Activated naive CD8-positive, alpha-beta T cell (primary cell): Measurements from ENCODE around the gene ATAD3A.
"Not testable (repeated sequence)": the region's sequence is repeated elsewhere in the genome, so short reads cannot be mapped to it uniquely, and the experiment has no call there.

Experiments
- H3K27ac Mint-ChIP-seq: one replicate; pipeline ENCODE4 v1.8.0; 2021; ENCODE audit warnings: mixed read lengths
- H3K27me3 Mint-ChIP-seq: one replicate; pipeline ENCODE4 v1.8.0; 2021; ENCODE audit warnings: mixed read lengths
- H3K36me3 Mint-ChIP-seq: one replicate; pipeline ENCODE4 v1.8.0; 2021; ENCODE audit warnings: mixed read lengths
- H3K4me1 Mint-ChIP-seq: one replicate; pipeline ENCODE4 v1.8.0; 2021; ENCODE audit warnings: low read depth, mixed read lengths
- H3K4me3 Mint-ChIP-seq: one replicate; pipeline ENCODE4 v1.8.0; 2021; ENCODE audit warnings: mild to moderate bottlenecking, mixed read lengths
- H3K9me3 Mint-ChIP-seq: one replicate; pipeline ENCODE4 v1.8.0; 2021; ENCODE audit warnings: low read depth, mixed read lengths

Gene ATAD3A

GRCh38 chr1:1527092-1527816, 15.3 kb downstream of the ATAD3A start:
- Mint-ChIP-seq H3K27ac (no peak overlapping the region), H3K9me3 (no peaks in the 10 kb centered on the region), H3K4me1 (no peaks in the 10 kb centered on the region), H3K4me3 (no peak overlapping the region), H3K36me3 (peaks cover 6% of the 10 kb centered on the region), H3K27me3 (no peaks in the 10 kb centered on the region)

- peaks cover 6% of the 10 kb centered on the region for H3K36me3 Mint-ChIP-seq
- H3K27ac Mint-ChIP-seq: no peak overlapping the region
- no peak overlapping the region for H3K4me3 Mint-ChIP-seq
- no peaks in the 10 kb centered on the region for H3K27me3 Mint-ChIP-seq
- no peaks in the 10 kb centered on the region for H3K9me3 Mint-ChIP-seq
- H3K4me1 Mint-ChIP-seq: no peaks in the 10 kb centered on the region
These were observed 16.6 kb downstream of the ATAD3A start for GRCh38 chr1:1528301-1529267.

- Mint-ChIP-seq H3K9me3 (no peaks in the 10 kb centered on the region), H3K36me3 (peaks cover 6% of the 10 kb centered on the region), H3K4me1 (no peaks in the 10 kb centered on the region), H3K27me3 (no peaks in the 10 kb centered on the region), H3K27ac (no peak overlapping the region), H3K4me3 (no peak overlapping the region)
These were observed 17.4 kb downstream of the ATAD3A start for GRCh38 chr1:1529321-1529720.

- H3K4me1 Mint-ChIP-seq: no peaks in the 10 kb centered on the region
- peaks cover 6% of the 10 kb centered on the region for H3K36me3 Mint-ChIP-seq
- no peak overlapping the region for H3K27ac Mint-ChIP-seq
- no peaks in the 10 kb centered on the region for H3K27me3 Mint-ChIP-seq
- no peaks in the 10 kb centered on the region for H3K9me3 Mint-ChIP-seq
- no peak overlapping the region for H3K4me3 Mint-ChIP-seq
These were observed 18.0 kb downstream of the ATAD3A start for GRCh38 chr1:1529936-1530335.

- Mint-ChIP-seq H3K36me3 (peaks cover 6% of the 10 kb centered on the region), H3K27ac (no peak overlapping the region), H3K9me3 (no peaks in the 10 kb centered on the region), H3K27me3 (no peaks in the 10 kb centered on the region), H3K4me1 (no peaks in the 10 kb centered on the region), H3K4me3 (no peak overlapping the region)
These were observed 20.0 kb downstream of the ATAD3A start for GRCh38 chr1:1531947-1532346.

GRCh38 chr1:1533176-1533893, 21.4 kb downstream of the ATAD3A start:
- H3K36me3 Mint-ChIP-seq, H3K27ac Mint-ChIP-seq, H3K27me3 Mint-ChIP-seq, H3K4me1 Mint-ChIP-seq, H3K4me3 Mint-ChIP-seq, H3K9me3 Mint-ChIP-seq: not testable (repeated sequence)

GRCh38 chr1:1533894-1534291, 21.9 kb downstream of the ATAD3A start:
- H3K9me3 Mint-ChIP-seq, H3K4me3 Mint-ChIP-seq, H3K36me3 Mint-ChIP-seq, H3K27me3 Mint-ChIP-seq, H3K4me1 Mint-ChIP-seq, H3K27ac Mint-ChIP-seq: not testable (repeated sequence)

- Mint-ChIP-seq H3K4me1 (no peaks in the 10 kb centered on the region), H3K36me3 (peaks cover 6% of the 10 kb centered on the region), H3K4me3 (no peak overlapping the region), H3K9me3 (no peaks in the 10 kb centered on the region), H3K27me3 (no peaks in the 10 kb centered on the region), H3K27ac (no peak overlapping the region)
These were observed 22.6 kb downstream of the ATAD3A start for GRCh38 chr1:1534401-1535154.

- Mint-ChIP-seq H3K4me1 (no peaks in the 10 kb centered on the region), H3K9me3 (no peaks in the 10 kb centered on the region), H3K4me3 (no peak overlapping the region), H3K27me3 (no peaks in the 10 kb centered on the region), H3K27ac (no peak overlapping the region), H3K36me3 (peaks cover 4% of the 10 kb centered on the region)
These were observed 23.4 kb downstream of the ATAD3A start for GRCh38 chr1:1535201-1536018.

GRCh38 chr1:1536019-1536937, 24.3 kb downstream of the ATAD3A start:
- Mint-ChIP-seq H3K9me3 (no peaks in the 10 kb centered on the region), H3K27me3 (no peaks in the 10 kb centered on the region), H3K4me1 (no peaks in the 10 kb centered on the region), H3K27ac (no peak overlapping the region), H3K36me3 (peaks cover 4% of the 10 kb centered on the region), H3K4me3 (no peak overlapping the region)

- peaks cover 1% of the 10 kb centered on the region for H3K4me1 Mint-ChIP-seq
- no peaks in the 10 kb centered on the region for H3K27me3 Mint-ChIP-seq
- peaks cover 1% of the 10 kb centered on the region for H3K36me3 Mint-ChIP-seq
- no peak overlapping the region for H3K4me3 Mint-ChIP-seq
- no peaks in the 10 kb centered on the region for H3K9me3 Mint-ChIP-seq
- H3K27ac Mint-ChIP-seq: no peak overlapping the region
These were observed 25.1 kb downstream of the ATAD3A start for GRCh38 chr1:1536938-1537546.

- Mint-ChIP-seq H3K4me3 (peak overlapping the region; percentile 4), H3K4me1 (peaks cover 1% of the 10 kb centered on the region), H3K36me3 (no peaks in the 10 kb centered on the region), H3K27ac (no peak overlapping the region), H3K27me3 (no peaks in the 10 kb centered on the region), H3K9me3 (no peaks in the 10 kb centered on the region)
These were observed 25.8 kb downstream of the ATAD3A start for GRCh38 chr1:1537626-1538250.
